Skeletal muscle tissue (tissue), 4 donors: ENCODE measurements around the gene TRH. TPM values are rescaled to one million over a fixed set of nuclear protein-coding genes. Genes with fewer than 3 reads are reported as not detected.
A peak's percentile ranks its signal among the peaks of the same experiment; 100 is the strongest.

Experiments
- H3K27ac ChIP-seq: one replicate; pipeline ENCODE4 v1.7.0; 2013; ENCODE audit warnings: mild to moderate bottlenecking, low read depth, low read length, inconsistent platforms
- H3K27me3 ChIP-seq, 3 donors: one replicate each; pipeline ENCODE4 v1.7.0; 2013; ENCODE audit warnings: low read length in 3 of 3; ENCODE audit not compliant: control insufficient read depth in 3 of 3, insufficient read depth in 3 of 3
- H3K36me3 ChIP-seq, 3 donors: one replicate each; pipeline ENCODE4 v1.7.0; 2013; ENCODE audit warnings: low read length in 3 of 3; ENCODE audit not compliant: control insufficient read depth in 3 of 3, insufficient read depth in 3 of 3
- H3K4me1 ChIP-seq, 3 donors: one replicate each; pipeline ENCODE4 v1.7.0; 2013; ENCODE audit warnings: low read length in 3 of 3, mild to moderate bottlenecking in 3 of 3; ENCODE audit not compliant: control insufficient read depth in 3 of 3, insufficient read depth in 3 of 3
- H3K4me3 ChIP-seq, 3 donors: one replicate each; pipeline ENCODE4 v1.7.0; 2013; ENCODE audit warnings: low read length in 3 of 3
- H3K9ac ChIP-seq, 3 donors: one replicate each; pipeline ENCODE4 v1.7.0; 2013; ENCODE audit warnings: low read length in 3 of 3, mild to moderate bottlenecking in 3 of 3, moderate library complexity in 2 of 3, low read depth in 1 of 3
- H3K9me3 ChIP-seq, 3 donors: one replicate each; pipeline ENCODE4 v1.7.0; 2013; ENCODE audit warnings: low read length in 3 of 3; ENCODE audit not compliant: control insufficient read depth in 3 of 3
- total RNA-seq: library from RNA; depleted of rRNA; stranded (reverse); fragments of >200 nt; gene quantifications from one replicate; pipeline ENCODE4 v1.2.3, GENCODE V29; 2014
- donor health status: Osteomylitis.

TRH gene
- total RNA-seq, 1 donor from 2014 or later, result 0.52 TPM

GRCh38 chr3:129974833-129975704 is 549 bp downstream of the TRH start:
- no peak overlapping the region for H3K27ac ChIP-seq
- peak overlapping the region; percentile 49 to 52 (median 51) for H3K4me3 ChIP-seq
- H3K27me3 ChIP-seq, result peaks cover 48 to 59% (median 57%) of the 10 kb centered on the region in 3 donors

GRCh38 chr3:129975705-129976048 is 1.2 kb downstream of the TRH start:
- Histone ChIP-seq H3K4me3 (peak overlapping the region in 2 of 3 donors; percentile 49 to 52), H3K9me3 (no peaks in the 10 kb centered on the region), H3K36me3 (no peaks in the 10 kb centered on the region), H3K4me1 (peaks cover 8 to 14% (median 8%) of the 10 kb centered on the region in 3 donors), H3K9ac (no peak overlapping the region), H3K27me3 (peaks cover 48 to 63% (median 59%) of the 10 kb centered on the region in 3 donors), H3K27ac (no peak overlapping the region)

More at GRCh38 chr3:129974833-129975704, 549 bp downstream of the TRH start:
- no peak overlapping the region for H3K9ac ChIP-seq
- H3K4me1 ChIP-seq, result peaks cover 8 to 14% (median 8%) of the 10 kb centered on the region in 3 donors
- H3K36me3 ChIP-seq, result no peaks in the 10 kb centered on the region
- H3K9me3 ChIP-seq, result no peaks in the 10 kb centered on the region

DNA sequence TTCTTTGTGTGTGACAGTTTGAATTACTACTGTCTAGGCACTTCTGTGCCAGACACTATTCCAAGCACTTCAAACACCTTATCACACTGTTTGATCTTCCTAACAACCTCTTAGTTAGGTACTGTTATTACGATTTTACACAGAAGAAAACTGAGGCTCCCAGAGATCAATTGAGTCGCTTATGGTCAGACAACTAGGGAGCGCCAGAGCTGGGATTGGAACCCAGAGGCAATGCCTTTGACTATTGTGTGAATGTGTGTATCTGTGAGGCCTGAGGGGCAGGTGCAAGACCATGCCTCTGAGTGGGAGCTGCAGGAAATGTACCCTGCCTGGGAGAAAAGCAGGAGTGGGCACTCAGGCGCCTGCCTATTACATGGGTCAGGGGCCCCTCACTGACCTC is 1.8 kb downstream of the TRH start:
- Histone ChIP-seq H3K4me1 (peaks cover 8 to 14% (median 8%) of the 10 kb centered on the region in 3 donors), H3K27ac (no peak overlapping the region), H3K4me3 (no peak overlapping the region), H3K9ac (no peak overlapping the region), H3K27me3 (peaks cover 48 to 67% (median 62%) of the 10 kb centered on the region in 3 donors), H3K36me3 (no peaks in the 10 kb centered on the region), H3K9me3 (no peaks in the 10 kb centered on the region)

- H3K4me1 ChIP-seq, result peaks cover 8 to 14% (median 8%) of the 10 kb centered on the region in 3 donors
- H3K9ac ChIP-seq, result no peak overlapping the region
- no peaks in the 10 kb centered on the region for H3K9me3 ChIP-seq
- H3K4me3 ChIP-seq, result no peak overlapping the region
- H3K27ac ChIP-seq, result no peak overlapping the region
- no peaks in the 10 kb centered on the region for H3K36me3 ChIP-seq
- peaks cover 45 to 67% (median 62%) of the 10 kb centered on the region in 3 donors for H3K27me3 ChIP-seq
These were observed 3.6 kb downstream of the TRH start for GRCh38 chr3:129978123-129978522.

GRCh38 chr3:129979905-129980304 is 5.4 kb downstream of the TRH start:
- Histone ChIP-seq H3K36me3 (no peaks in the 10 kb centered on the region), H3K9me3 (no peaks in the 10 kb centered on the region), H3K4me3 (no peak overlapping the region), H3K27ac (no peak overlapping the region), H3K4me1 (peaks cover 6 to 11% (median 8%) of the 10 kb centered on the region in 3 donors), H3K9ac (no peak overlapping the region), H3K27me3 (peaks cover 38 to 57% (median 50%) of the 10 kb centered on the region in 3 donors)

- no peaks in the 10 kb centered on the region for H3K9me3 ChIP-seq
- no peaks in the 10 kb centered on the region for H3K36me3 ChIP-seq
- no peak overlapping the region for H3K4me3 ChIP-seq
- H3K27me3 ChIP-seq, result peaks cover 8 to 25% (median 15%) of the 10 kb centered on the region in 3 donors
- H3K4me1 ChIP-seq, result no peaks in the 10 kb centered on the region
- H3K9ac ChIP-seq, result no peak overlapping the region
- H3K27ac ChIP-seq, result no peak overlapping the region
These were observed 9.0 kb downstream of the TRH start for GRCh38 chr3:129983561-129983960.

DNA sequence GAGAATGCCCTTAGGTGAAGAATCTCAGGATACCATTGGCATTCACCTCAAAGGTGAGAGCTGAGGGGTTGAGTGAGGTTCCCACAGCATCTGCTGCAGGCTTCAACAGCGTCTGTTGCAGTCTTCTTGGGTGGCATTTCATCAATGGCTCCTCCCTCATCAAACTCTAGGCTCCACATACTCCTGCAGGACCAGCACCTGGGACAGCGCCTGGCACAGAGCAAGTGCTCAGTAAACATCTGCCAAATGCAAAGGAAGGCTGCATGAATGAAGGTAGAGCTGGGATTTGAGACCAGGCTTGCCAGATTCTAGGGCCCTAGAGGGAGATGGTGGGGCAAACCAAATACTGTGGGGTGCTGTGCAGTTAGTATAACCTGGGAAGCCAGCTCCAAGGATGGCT is 9.6 kb downstream of the TRH start:
- Histone ChIP-seq H3K27me3 (peaks cover 3 to 20% (median 11%) of the 10 kb centered on the region in 3 donors), H3K27ac (no peak overlapping the region), H3K9me3 (no peaks in the 10 kb centered on the region), H3K9ac (no peak overlapping the region), H3K4me3 (no peak overlapping the region), H3K36me3 (no peaks in the 10 kb centered on the region), H3K4me1 (no peaks in the 10 kb centered on the region)

- H3K9me3 ChIP-seq, result no peaks in the 10 kb centered on the region
- H3K27me3 ChIP-seq, result peaks cover 0 to 14% (median 5%) of the 10 kb centered on the region in 3 donors
- H3K27ac ChIP-seq, result no peak overlapping the region
- H3K4me3 ChIP-seq, result no peak overlapping the region
- no peaks in the 10 kb centered on the region for H3K36me3 ChIP-seq
- no peaks in the 10 kb centered on the region for H3K4me1 ChIP-seq
- H3K9ac ChIP-seq, result no peak overlapping the region
These were observed 10.6 kb downstream of the TRH start for GRCh38 chr3:129985113-129985512.

- Histone ChIP-seq H3K27ac (no peak overlapping the region), H3K9me3 (no peaks in the 10 kb centered on the region), H3K9ac (no peak overlapping the region), H3K4me3 (no peak overlapping the region), H3K4me1 (no peaks in the 10 kb centered on the region), H3K27me3 (peaks cover 2 to 6% (median 3%) of the 10 kb centered on the region in 3 donors), H3K36me3 (no peaks in the 10 kb centered on the region)
These were observed 13.9 kb downstream of the TRH start for GRCh38 chr3:129988429-129988828.

DNA sequence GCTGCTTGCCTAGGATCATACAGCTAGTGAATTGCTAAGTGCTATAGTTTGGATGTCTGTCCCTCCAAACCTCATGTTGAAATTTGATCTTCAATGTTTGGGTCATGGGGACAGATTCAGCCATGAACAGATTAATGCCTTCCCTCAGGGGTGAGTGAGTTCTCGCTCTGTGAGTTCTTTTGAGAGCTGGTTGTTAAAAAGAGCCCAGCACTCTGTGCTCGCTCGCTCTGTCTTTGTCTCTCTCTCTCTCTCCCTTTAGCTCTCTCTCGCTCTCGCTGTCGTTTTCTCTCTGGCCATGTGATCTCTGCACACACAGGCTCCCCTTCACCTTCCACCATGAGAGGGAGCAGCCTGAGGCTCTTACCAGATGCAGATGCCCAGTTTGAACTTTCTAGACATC is 14.9 kb downstream of the TRH start:
- Histone ChIP-seq H3K4me3 (no peak overlapping the region), H3K9me3 (no peaks in the 10 kb centered on the region), H3K4me1 (no peaks in the 10 kb centered on the region), H3K27me3 (peaks cover 0 to 6% (median 3%) of the 10 kb centered on the region in 3 donors), H3K36me3 (no peaks in the 10 kb centered on the region), H3K9ac (no peak overlapping the region), H3K27ac (no peak overlapping the region)
